RKO (cell line): ENCODE measurements around the gene RBM6.
"Not testable (repeated sequence)": the region's sequence is repeated elsewhere in the genome, so short reads cannot be mapped to it uniquely, and the experiment has no call there.

ENCODE experiments used
- DNase-seq: peaks from one replicate; pipeline ENCODE4 v3.0.0-alpha.2; 2016; ENCODE audit warnings: low spot score

RBM6 gene

DNA sequence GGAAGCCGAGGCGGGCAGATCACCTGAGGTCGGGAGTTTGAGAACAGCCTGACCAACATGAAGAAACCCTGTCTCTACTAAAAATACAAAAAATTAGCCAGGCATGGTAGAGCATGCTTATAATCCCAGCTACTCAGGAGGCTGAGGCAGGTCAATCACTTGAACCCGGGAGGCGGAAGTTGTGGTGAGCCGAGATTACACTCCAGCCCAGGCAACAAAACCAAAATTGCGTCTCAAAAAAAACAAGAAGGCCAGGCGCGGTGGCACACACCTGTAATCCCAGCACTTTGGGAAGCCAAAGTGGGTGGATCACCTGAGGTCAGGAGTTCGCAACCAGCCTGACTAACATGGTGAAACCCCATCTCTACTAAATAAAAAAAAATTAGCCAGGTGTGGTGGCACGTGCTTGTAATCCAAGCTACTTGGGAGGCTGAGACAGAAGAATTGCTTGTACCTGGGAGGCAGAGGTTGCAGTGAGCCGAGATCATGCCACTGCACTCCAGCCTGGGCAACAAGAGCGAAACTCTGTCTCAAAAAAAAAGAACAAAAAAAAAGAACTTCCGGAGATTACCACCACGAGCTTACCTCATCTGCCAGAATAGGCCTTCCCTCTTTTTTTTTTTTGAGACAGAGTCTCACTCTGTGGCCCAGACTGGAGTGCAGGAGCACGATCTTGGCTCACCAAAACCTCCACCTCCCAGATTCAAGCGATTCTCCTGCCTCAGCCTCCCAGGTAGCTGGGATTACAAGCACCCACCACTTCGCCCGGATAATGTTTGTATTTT, 22.0 kb upstream of the RBM6 start:
- not testable (repeated sequence) for DNase-seq

DNA sequence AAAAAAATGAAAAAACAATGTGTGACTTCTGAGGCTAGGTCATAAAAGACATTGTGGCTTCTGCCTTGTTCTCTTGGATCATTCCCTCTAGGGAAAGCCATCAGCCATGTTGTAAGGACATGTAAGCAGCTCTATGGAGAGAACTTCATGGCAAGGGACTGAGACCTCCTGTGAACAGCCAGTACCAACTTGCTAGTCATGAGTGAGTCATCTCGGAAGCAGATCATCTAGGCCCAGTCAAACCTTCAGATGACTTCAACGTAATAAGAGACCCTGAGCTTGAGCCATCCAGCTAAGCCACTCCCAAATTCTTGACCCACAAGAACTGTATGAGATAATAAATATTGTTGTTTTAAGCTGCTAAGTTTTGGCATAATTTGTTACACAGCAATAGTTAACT, 15.3 kb upstream of the RBM6 start:
- DNase-seq, result peak; percentile 89

DNA sequence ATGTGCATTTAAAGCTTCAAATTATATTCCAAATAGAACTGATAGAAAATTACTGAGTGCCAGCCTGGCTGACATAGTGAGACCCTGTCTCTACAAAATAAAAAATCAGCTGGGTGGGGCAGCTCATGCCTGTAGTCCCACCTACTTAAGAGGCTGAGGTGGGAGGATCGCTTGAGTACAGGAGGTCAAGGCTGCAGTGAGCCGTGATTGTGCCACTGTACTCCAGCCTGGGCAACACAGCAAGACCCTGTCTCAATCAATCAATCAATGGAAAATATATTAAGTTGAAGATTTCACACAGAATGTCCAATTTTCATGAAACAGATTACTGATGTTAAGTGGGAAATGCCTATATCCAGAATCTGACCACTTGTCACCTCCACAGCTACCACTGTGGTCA, 14.5 kb upstream of the RBM6 start:
- no peak for DNase-seq

DNA sequence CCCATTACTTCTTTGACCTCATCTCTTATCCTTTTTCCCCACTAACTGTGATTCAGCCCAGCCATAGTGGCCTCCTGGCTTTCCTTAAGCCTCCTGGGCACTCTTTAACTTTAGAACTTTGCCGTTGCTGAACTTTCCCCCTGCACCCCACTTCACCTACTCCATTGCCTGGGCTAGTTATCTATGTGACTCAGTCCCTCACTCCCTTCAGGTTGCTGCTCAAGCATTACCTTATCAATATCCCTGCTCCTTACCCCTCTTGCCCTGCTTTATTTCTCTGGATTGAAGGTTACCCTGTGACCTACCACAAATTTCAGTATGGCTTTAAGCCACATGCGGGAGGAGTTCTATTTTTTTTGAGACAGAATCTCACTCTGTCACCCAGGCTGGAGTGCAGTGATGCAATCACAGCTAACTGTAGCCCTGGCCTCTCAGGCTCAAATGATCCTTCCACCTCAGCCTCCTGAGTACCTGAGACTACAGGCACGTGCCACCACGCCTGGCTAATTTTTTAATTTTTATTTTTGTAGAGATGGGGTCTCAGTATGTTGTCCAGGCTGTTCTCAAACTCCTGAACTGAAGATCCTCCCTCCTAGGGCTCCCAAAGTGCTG, 13.7 kb upstream of the RBM6 start:
- DNase-seq, result no peak

DNA sequence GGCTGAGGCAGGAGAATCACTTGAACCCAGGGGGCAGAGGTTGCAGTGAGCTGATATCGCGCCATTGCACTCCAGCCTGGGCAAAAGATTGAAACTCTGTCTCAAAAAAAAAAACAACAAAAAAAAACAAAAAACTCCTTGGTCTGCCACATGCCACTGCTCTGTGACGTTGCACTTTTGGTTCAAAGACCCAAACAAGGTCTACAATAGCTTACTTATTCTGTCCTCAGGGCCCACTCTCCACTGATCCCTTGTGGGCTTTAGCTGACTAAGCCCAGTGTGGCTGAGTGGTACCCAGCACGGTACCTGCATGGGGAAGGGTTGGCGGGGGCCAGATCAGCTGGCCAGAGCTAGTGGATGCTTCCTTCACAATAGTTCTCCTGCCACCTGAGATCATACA, 12.2 kb upstream of the RBM6 start:
- DNase-seq, result no peak

DNA sequence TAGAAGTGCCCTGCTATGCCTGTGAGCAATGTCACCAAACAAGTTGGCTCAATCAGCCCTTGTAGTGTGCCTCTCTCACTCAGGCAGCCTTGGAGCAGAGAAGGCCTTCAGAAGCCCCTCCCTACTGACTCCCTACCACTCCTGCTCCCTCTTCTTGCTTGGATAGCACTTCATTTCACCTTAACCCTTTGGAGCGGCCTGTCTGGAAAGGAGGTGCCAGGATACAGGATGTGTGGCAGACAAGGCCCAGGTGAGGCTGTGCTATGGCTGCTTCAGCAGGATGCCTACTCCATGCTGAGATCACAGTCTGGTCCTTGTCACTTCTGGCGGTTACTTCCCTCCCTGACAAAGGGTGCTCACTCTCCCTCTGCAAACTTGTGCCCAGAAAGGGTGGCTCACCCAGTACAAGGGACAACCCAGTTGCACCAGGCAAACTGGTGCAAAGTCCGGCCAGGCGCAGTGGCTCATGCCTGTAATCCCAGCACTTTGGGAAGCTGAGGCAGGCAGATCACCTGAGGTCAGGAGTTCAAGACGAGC, 11.4 kb upstream of the RBM6 start:
- DNase-seq, result no peak

DNA sequence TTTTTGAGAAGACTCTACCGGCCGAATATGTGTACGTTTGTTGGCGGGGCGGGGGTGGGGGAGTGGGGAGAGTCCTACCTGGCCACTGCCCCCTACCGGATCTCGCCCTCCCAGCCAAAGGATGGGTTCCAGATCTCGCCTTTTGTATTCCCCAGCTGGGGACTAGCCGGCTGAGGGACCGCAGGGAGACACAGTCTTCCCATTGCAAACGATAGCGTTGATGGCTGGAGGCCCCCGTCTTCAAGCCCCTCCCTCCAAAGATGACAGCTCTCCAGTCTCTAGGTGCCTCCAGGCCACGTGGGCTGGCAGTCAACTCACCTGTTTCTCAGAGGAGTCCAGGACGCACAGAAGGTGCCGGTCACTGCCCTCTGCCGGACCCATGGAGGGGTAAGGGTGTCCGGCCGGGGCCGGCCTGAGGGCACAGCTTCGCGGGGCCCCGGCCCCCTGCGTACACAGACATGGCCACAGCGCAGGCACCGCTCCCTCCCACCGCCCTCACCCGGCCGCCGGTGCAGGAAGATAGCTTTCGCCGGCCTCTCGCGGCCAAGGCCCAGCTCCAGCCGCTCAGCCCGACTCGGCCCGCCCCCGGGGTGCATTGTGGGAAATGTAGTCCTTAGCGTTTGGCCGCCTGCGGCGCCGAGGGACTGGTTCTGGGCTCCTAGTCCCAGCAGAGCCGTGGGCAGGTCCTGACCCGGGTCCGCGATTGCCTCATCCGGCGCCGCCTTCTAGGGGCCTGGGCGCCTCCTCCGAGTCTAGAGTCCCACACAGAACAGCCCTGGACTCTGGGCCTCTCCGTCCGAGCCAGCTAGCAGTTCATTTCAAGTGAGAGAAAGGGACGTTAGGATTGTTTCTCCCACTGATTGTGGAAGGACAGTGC, 10.4 kb upstream of the RBM6 start, which contains the start of gene MON1A:
Gene MON1A, minus strand, starts transcription at position 521 of the 877 bp plus-strand sequence. CDS start 16,465 bp downstream, outside the sequence.
- peak; percentile 91 for DNase-seq

DNA sequence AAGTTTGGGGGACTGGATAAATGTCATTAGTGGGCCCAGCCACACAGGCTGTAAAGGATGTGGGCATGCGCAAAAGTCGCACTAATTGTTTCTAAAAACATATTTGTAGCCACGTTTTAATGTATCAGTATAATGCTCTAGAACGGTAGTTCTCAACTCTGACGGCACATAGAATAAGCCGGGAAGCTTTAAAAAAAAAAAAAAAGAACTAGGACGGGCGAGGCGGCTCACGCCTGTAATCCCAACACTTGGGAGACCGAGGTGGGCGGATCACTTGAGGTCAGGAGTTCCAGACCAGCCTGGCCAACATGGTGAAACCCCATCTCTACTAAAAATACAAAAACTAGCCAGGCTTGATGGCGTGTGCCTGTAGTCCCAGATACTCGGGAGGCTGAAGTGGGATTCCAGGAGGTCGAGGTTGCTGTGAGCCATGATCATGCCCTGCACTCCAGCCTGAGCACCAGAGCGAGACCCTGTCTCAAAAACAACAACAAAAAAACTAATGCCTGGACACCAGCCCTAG, 9.7 kb upstream of the RBM6 start:
- DNase-seq, result no peak

DNA sequence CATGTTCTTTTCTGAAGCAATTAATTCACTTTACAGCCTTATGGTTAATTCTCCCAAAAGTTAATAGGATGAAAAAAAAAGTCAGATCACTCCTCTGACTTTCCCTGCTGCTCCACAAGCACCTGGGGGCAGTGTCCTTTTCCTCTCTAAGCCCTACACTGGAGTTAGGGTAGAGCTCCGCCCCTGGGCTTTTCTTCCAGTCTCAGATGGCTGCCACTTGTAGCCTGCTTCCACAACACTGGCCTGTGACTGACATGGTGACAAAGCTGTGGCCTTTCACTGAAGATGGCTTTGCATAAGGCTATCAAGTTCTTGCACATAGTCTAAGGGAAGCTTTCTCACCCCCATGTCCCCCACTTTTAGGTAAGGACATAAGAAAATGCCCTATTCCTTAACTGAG, 9.0 kb upstream of the RBM6 start:
- no peak for DNase-seq

DNA sequence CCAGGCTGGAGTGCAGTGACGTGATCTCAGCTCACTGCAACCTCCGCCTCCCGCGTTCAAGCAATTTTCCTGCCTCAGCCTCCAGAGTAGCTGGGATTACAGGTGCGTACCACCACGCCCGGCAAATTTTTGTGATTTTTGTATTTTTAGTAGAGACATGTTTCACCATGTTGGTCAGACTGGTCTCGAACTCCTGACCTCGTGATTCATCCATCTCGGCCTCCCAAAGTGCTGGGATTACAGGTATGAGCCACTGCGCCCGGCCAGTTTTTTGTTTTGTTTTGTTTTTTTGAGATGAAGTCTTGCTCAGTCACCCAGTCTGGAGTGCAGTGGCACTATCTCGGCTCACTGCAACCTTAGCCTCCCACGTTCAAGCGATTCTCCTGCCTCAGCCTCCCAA, 7.7 kb upstream of the RBM6 start:
- DNase-seq, result not testable (repeated sequence)

DNA sequence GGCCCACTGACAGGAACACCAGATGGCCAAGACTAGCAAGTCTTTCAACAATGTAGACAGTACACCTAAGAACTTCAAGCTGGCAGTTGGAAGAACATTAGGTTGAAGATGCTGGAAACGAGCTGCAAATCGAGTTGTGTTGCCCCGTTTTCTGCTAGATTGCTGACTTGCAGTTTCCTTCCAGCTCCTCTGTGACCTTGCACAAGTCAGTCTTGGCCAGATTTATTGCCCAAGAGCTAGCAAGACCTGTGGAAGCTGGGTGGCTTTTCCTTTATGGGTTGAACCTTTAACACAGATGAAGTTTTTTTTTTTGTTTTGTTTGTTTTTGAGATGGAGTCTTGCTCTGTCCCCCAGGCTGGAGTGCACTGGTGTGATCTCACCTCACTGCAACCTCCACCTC, 2.9 kb upstream of the RBM6 start:
- DNase-seq, result no peak

DNA sequence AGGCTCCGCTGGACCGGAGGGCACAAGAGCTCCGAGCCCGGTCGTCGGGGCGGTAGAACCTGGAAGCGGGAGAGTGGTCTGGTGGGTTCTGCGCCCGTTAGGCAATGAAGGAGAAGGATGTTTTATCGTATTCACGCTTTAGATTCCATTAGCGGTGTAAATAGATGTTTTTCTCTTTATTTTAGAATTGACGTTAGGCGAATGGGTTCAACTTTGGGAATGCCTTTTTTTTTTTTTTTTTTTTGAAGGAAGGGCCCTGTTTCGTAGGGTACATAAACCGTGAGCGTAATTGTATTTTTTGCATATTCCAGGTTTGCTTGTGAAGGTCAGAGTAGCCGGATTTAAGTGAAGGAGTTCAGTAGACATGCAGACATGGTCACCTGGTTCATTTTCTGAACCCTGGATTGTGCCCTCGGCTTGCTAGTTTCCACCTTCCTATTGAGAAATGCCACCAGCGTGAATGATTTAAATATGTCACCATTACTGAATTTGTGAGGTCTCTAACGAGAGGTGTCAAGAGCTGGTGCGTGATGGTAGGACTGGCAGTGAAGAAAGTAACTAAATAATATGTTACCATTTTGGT, 808 bp downstream of the RBM6 start:
- DNase-seq, result no peak

DNA sequence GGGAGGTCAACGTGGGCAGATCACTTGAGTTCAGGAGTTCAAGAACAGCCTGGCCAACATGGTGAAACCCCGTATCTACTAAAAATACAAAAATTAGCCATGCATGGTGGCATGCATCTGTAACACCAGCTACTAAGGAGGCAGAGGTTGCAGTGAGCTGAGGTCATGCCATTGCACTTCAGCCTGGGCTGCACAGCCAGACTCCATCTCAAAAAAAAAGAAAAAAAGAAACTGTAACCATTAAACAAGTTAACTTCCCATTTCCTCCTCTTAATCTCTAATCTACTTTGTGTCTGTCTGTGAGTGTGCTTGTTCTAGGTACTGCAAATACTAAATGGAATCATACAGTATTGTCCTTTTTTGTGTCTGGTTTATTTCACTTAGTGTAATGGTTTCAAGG, 2.7 kb downstream of the RBM6 start:
- DNase-seq, result no peak

DNA sequence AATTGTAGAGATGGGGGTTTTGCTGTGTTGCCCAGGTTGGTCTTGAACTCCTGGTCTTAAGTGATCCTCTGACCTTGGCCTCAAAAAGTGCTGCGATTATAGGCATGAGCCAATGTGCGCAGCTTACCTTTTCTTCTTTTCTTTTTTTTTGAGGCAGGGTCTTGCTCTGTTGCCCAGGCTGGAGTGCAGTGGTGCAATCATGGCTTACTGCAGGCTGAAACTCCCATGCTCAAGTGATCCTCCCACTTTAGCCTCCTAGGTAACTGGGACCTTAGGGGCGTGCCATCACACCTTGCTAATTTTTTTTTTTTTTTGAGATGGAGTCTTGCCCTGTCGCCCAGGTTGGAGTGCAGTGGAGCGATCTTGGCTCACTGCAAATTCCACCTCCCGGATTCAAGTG, 13.0 kb downstream of the RBM6 start:
- DNase-seq, result no peak

DNA sequence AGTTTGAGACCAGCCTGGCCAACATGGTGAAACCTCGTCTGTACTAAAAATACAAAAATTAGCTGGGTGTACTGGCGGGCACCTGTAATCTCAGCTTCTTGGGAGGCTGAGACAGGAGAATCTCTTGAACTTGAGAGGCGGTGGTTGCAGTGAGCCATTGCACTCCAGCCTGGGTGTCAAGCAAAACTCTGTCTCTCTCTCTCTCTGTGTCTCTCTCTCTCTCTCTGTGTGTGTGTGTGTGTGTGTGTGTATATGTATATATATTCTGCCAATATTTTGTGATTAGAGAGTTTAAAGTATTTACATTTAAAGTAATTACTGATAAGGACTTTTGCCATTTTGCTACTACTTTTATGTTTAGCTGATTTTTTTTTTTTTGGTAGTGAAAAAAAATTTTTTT, 15.7 kb downstream of the RBM6 start:
- no peak for DNase-seq

DNA sequence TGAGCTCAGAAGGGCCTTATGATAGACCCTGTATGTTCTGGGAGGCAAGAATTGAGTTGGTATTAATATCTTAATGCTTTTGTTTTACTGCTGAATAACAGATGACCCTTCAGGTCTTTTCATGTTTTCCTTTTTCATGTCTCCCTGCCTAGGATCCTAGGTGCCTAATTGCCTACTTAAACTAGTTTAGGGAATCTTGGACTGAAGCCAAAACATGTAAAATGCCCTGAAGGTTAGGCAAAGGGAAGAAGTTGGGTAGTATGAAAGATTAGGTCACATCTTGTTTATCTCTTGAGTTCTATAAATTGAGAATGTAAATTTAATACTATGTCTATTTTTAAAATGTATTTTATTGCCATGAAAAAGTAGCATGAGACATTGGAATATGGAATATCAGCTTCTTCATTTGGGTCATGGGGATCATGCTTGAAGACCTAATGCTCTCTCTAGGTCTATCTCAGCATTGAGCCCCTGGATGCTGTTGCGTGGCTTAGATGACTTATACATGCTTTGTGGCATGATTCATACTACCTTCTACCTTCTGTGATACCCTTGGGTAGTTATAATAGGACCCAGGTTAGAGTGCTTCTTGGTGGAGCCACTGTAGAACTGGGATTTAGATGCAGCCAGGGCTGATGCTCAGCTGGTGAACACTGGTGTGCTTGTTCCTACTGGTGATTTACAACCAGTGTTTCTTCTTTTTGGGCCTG, 26.4 kb downstream of the RBM6 start:
- DNase-seq, result no peak

DNA sequence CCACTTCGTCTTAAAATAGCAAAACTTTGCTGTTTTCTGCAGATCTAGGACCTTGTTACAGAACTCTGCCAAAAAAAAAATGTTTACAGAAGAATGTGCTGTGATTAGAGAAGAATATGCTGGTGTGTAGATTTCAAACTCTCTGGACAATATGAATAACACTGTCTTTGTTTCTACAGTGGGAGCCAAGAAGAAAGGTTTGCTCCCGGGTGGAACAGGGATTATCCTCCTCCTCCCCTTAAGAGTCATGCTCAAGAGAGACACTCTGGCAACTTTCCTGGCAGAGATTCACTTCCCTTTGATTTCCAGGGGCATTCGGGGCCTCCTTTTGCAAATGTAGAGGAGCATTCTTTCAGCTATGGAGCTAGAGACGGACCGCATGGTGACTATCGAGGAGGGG, 27.3 kb downstream of the RBM6 start:
- DNase-seq, result no peak

DNA sequence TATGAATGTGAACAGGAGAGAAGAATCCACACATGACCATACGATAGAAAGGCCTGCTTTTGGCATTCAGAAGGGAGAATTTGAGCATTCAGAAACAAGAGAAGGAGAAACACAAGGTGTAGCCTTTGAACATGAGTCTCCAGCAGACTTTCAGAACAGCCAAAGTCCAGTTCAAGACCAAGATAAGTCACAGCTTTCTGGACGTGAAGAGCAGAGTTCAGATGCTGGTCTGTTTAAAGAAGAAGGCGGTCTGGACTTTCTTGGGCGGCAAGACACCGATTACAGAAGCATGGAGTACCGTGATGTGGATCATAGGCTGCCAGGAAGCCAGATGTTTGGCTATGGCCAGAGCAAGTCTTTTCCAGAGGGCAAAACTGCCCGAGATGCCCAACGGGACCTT, 28.4 kb downstream of the RBM6 start:
- no peak for DNase-seq

DNA sequence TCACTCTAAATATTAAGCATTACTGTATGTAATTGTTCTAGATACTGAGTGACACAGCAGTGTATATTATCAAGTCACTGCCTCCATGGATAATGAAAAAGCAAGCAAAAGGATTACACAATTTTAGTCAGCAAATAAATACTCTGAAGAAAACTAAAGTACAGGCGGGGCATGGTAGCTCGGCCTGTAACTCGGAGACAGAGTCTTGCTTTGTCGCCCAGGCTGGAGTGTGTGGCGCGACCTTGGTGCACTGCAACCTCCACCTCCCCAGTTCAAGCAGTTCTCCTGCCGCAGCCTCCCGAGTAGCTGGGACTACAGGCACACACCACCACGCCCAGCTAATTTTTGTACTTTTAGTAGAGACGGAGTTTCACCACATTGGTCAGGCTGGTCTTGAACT, 32.7 kb downstream of the RBM6 start:
- no peak for DNase-seq

DNA sequence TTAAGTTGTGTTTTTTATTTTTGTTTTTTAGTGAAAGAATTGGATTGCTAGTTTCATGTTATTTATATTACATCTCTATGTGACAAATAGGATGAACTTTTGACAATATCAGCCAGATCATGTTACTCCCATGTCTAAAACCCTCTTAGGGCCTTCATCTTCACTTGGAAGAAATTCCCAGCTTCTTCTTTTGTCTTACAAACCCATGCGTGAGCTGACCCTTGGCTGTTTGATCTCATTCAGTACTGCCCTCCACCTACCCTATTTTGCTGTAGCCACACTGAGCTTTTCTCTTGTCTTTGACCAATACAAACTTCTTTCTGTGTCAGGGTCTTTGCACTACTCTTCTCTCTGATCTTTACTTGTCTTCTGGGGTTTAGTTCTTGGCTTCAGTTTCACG, 37.0 kb downstream of the RBM6 start:
- no peak for DNase-seq

DNA sequence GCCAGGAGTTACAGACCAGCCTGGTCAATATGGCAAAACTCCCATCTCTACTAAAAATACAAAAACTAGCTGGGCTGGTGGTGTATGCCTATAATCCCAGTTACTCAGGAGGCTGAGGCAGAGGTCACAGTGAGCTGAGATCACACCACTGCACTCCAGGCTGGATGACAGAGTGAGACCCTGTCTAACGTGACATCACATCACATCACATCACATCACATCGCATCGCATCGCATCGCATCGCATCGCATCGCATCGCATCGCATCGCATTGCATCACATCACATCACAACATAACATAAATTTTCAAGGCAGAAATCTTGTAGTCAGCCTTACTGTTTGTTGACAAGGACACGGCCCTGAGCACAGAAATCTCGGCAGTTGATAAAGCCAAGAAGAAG, 44.4 kb downstream of the RBM6 start:
- DNase-seq, result no peak
